Hematopoietic multipotent progenitor cell (in vitro differentiated cells): ENCODE results near the gene FRMD4A. TPM values are rescaled to one million over a fixed set of nuclear protein-coding genes. Genes with fewer than 3 reads are reported as not detected.

Source experiments
- DNase-seq, 3 donors: peaks; one replicate each; pipeline ENCODE4 v3.0.0-alpha.2; 2011 to 2015; ENCODE audit warnings: low read depth in 2 of 3, low spot score in 2 of 3
- total RNA-seq: library from RNA; depleted of rRNA; stranded (reverse); fragments of >200 nt; gene quantifications from one replicate; pipeline ENCODE4 v1.2.3, GENCODE V29; 2012

The FRMD4A gene
- total RNA-seq, 1 donor, result 0.54 TPM

- DNase-seq, result no peak
These were observed 682.3 kb downstream of the FRMD4A start for GRCh38 chr10:13648425-13648824.

GRCh38 chr10:13644866-13645265, 685.9 kb downstream of the FRMD4A start:
- no peak for DNase-seq

- DNase-seq, result no peak
These were observed 687.7 kb downstream of the FRMD4A start for GRCh38 chr10:13643016-13643415.

GRCh38 chr10:13642293-13642692, 688.4 kb downstream of the FRMD4A start:
- DNase-seq, result no peak

GRCh38 chr10:13637894-13638293, 692.8 kb downstream of the FRMD4A start:
- DNase-seq, result no peak

GRCh38 chr10:13637303-13637856, 693.3 kb downstream of the FRMD4A start:
- DNase-seq, result no peak

GRCh38 chr10:13636776-13637175, 693.9 kb downstream of the FRMD4A start:
- no peak for DNase-seq

- DNase-seq, result no peak
These were observed 696.5 kb downstream of the FRMD4A start for GRCh38 chr10:13634207-13634606.

GRCh38 chr10:13633689-13634088, 697.0 kb downstream of the FRMD4A start:
- DNase-seq, result no peak

- no peak for DNase-seq
These were observed 697.8 kb downstream of the FRMD4A start for GRCh38 chr10:13632884-13633440.

- no peak for DNase-seq
These were observed 698.3 kb downstream of the FRMD4A start for GRCh38 chr10:13632440-13632839.

GRCh38 chr10:13631594-13631993, 699.1 kb downstream of the FRMD4A start:
- DNase-seq, result no peak

- no peak for DNase-seq
These were observed 700.5 kb downstream of the FRMD4A start for GRCh38 chr10:13630231-13630630.

GRCh38 chr10:13629116-13629515, 701.6 kb downstream of the FRMD4A start:
- DNase-seq, result no peak

- DNase-seq, result no peak
These were observed 702.1 kb downstream of the FRMD4A start for GRCh38 chr10:13628661-13629060.

GRCh38 chr10:13627459-13628310, 703.0 kb downstream of the FRMD4A start:
- DNase-seq, result no peak

- no peak for DNase-seq
These were observed 706.1 kb downstream of the FRMD4A start for GRCh38 chr10:13624630-13625029.

GRCh38 chr10:13621931-13622330, 708.8 kb downstream of the FRMD4A start:
- DNase-seq, result no peak

GRCh38 chr10:13617116-13617515, 713.6 kb downstream of the FRMD4A start:
- DNase-seq, result no peak

- no peak for DNase-seq
These were observed 714.9 kb downstream of the FRMD4A start for GRCh38 chr10:13615650-13616300.

- no peak for DNase-seq
These were observed 716.0 kb downstream of the FRMD4A start for GRCh38 chr10:13614530-13615332.
